SK-N-SH (cell line): ENCODE measurements around the gene BAZ1A.
"Not testable (repeated sequence)": the region's sequence is repeated elsewhere in the genome, so short reads cannot be mapped to it uniquely, and the experiment has no call there.

Source experiments
- ELF1 ChIP-seq: IDR thresholded peaks from 2 replicates; pipeline ENCODE4 v1.4.0; 2012
- EP300 ChIP-seq, 2 experiments: IDR thresholded peaks; 2 replicates each; pipeline versions ENCODE4 v1.4.0 to v1.6.1; 2012; ENCODE audit warnings: borderline replicate concordance in 1 of 2, low read depth in 1 of 2, low read length in 1 of 2
- EZH2phosphoT487 ChIP-seq: fragments of 200-600 bp; sonication (generic); IDR thresholded peaks from 2 replicates; pipeline ENCODE4 v1.6.1; 2017; ENCODE audit warnings: low read depth, mixed run types, mild to moderate bottlenecking, antibody characterized with exemption, moderate library complexity, borderline replicate concordance
- FOXM1 ChIP-seq: IDR thresholded peaks from 2 replicates; pipeline ENCODE4 v1.4.0; 2012; ENCODE audit warnings: low read depth, mild to moderate bottlenecking
- GABPA ChIP-seq: IDR thresholded peaks from 2 replicates; pipeline ENCODE4 v1.4.0; 2012; ENCODE audit warnings: low read depth, mild to moderate bottlenecking
- MAX ChIP-seq: IDR thresholded peaks from 2 replicates; pipeline ENCODE4 v1.4.0; 2012; ENCODE audit warnings: low read depth
- MEF2A ChIP-seq: IDR thresholded peaks from 2 replicates; pipeline ENCODE4 v1.4.0; 2012; ENCODE audit warnings: low read depth, borderline replicate concordance
- SIN3A ChIP-seq: IDR thresholded peaks from 2 replicates; pipeline ENCODE4 v1.6.1; 2012; ENCODE audit warnings: low read depth, mild to moderate bottlenecking, low read length, moderate library complexity, borderline replicate concordance
- SMC3 ChIP-seq: IDR thresholded peaks from 2 replicates; pipeline ENCODE4 v1.6.1; 2012; ENCODE audit warnings: low read depth, low read length, improper control_type of control experiment
- TAF1 ChIP-seq: IDR thresholded peaks from 2 replicates; pipeline ENCODE4 v1.6.1; 2012; ENCODE audit warnings: low read depth, mild to moderate bottlenecking, low read length, moderate library complexity, borderline replicate concordance
- TEAD4 ChIP-seq: IDR thresholded peaks from 2 replicates; pipeline ENCODE4 v1.4.0; 2012; ENCODE audit warnings: mild to moderate bottlenecking, borderline replicate concordance; ENCODE audit not compliant: insufficient read depth
- YY1 ChIP-seq: IDR thresholded peaks from 2 replicates; pipeline ENCODE4 v1.4.0; 2012; ENCODE audit warnings: low read depth, mild to moderate bottlenecking
- TF ChIP-seq, protein P1 (sequence below): IDR thresholded peaks from 2 replicates; pipeline ENCODE4 v1.4.0; 2012; ENCODE audit warnings: low read depth, borderline replicate concordance
- TF ChIP-seq, protein P2 (sequence below): fragments of 200-600 bp; sonication (generic); IDR thresholded peaks from 2 replicates; pipeline ENCODE4 v1.6.1; 2017; ENCODE audit warnings: antibody characterized with exemption, mild to moderate bottlenecking, moderate library complexity

- TF ChIP-seq, protein P1, sequence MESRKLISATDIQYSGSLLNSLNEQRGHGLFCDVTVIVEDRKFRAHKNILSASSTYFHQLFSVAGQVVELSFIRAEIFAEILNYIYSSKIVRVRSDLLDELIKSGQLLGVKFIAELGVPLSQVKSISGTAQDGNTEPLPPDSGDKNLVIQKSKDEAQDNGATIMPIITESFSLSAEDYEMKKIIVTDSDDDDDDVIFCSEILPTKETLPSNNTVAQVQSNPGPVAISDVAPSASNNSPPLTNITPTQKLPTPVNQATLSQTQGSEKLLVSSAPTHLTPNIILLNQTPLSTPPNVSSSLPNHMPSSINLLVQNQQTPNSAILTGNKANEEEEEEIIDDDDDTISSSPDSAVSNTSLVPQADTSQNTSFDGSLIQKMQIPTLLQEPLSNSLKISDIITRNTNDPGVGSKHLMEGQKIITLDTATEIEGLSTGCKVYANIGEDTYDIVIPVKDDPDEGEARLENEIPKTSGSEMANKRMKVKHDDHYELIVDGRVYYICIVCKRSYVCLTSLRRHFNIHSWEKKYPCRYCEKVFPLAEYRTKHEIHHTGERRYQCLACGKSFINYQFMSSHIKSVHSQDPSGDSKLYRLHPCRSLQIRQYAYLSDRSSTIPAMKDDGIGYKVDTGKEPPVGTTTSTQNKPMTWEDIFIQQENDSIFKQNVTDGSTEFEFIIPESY: not testable (repeated sequence)
- not testable (repeated sequence) for TF ChIP-seq ELF1; SIN3A; MAX; TAF1; EZH2phosphoT487; YY1; GABPA; EP300 (IDR thresholded peaks at IDR 0.05; ENCODE audit: borderline replicate concordance in 1 of 2, low read depth in 1 of 2, low read length in 1 of 2); TEAD4; SMC3; MEF2A; FOXM1
- TF ChIP-seq, protein P2, sequence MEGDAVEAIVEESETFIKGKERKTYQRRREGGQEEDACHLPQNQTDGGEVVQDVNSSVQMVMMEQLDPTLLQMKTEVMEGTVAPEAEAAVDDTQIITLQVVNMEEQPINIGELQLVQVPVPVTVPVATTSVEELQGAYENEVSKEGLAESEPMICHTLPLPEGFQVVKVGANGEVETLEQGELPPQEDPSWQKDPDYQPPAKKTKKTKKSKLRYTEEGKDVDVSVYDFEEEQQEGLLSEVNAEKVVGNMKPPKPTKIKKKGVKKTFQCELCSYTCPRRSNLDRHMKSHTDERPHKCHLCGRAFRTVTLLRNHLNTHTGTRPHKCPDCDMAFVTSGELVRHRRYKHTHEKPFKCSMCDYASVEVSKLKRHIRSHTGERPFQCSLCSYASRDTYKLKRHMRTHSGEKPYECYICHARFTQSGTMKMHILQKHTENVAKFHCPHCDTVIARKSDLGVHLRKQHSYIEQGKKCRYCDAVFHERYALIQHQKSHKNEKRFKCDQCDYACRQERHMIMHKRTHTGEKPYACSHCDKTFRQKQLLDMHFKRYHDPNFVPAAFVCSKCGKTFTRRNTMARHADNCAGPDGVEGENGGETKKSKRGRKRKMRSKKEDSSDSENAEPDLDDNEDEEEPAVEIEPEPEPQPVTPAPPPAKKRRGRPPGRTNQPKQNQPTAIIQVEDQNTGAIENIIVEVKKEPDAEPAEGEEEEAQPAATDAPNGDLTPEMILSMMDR: not testable (repeated sequence)
Measured at GRCh38 chr14:34740139-34740538, 135.0 kb downstream of the BAZ1A start.
